Endothelial cell of umbilical vein (primary cell): ENCODE measurements around the gene ITPKB. TPM values are rescaled to one million over a fixed set of nuclear protein-coding genes. Genes with fewer than 3 reads are reported as not detected.

Experiments
- BruUV-seq: library from RNA; stranded (reverse); fragments of 400-500 nt; replicated peaks from 2 replicates; lab custom pipeline; 2021; lab: Mats Ljungman, UMichigan
- CTCF ChIA-PET: fragments of 300-600, 350-600 bp; sonication (Branson Sonifier 250); formaldehyde crosslinking; loops from one replicate; lab custom pipeline; 2021; ENCODE audit warnings: antibody characterized with exemption, inconsistent platforms; lab: Charles Lee
- POLR2A ChIA-PET: fragments of 300-600, 350-600 bp; sonication (Branson Sonifier 250); formaldehyde crosslinking; loops from one replicate; lab custom pipeline; 2021; ENCODE audit warnings: antibody characterized with exemption, inconsistent platforms; lab: Charles Lee
- DNase-seq: peaks from one replicate; pipeline ENCODE4 v3.0.0-alpha.2; 2011; ENCODE audit warnings: low read depth, low spot score
- FAIRE-seq: peaks from 2 replicates; lab custom pipeline; 2011; peaks lifted over from hg19 to GRCh38; lab: Jason Lieb, UNC
- H2AFZ ChIP-seq: 2 replicates; pipeline ENCODE4 v1.6.0; 2012; ENCODE audit warnings: low read depth, low read length, control low read depth, inconsistent platforms
- H3K27ac ChIP-seq: 2 replicates; pipeline ENCODE4 v1.5.1; 2011; ENCODE audit warnings: low read depth, mild to moderate bottlenecking, control low read depth, low read length, moderate library complexity; ENCODE audit not compliant: insufficient read depth
- H3K27me3 ChIP-seq, 2 experiments: 2 replicates each; pipeline versions ENCODE4 v1.6.0 to v1.6.1; 2011; ENCODE audit warnings: low read length in 2 of 2, mixed read lengths in 1 of 2; ENCODE audit not compliant: control insufficient read depth in 2 of 2, insufficient read depth in 2 of 2
- H3K36me3 ChIP-seq, 2 experiments: 2 replicates in 1 of 2; 3 replicates in 1 of 2; pipeline ENCODE4 v1.5.1; 2011; ENCODE audit warnings: low read length in 2 of 2, mild to moderate bottlenecking in 1 of 2, moderate library complexity in 1 of 2; ENCODE audit not compliant: control insufficient read depth in 2 of 2, insufficient read depth in 2 of 2; ENCODE audit errors: extremely low read depth in 1 of 2
- H3K4me1 ChIP-seq: 3 replicates; pipeline ENCODE4 v1.5.1; 2011; ENCODE audit warnings: mild to moderate bottlenecking, low read length; ENCODE audit not compliant: control insufficient read depth, insufficient read depth; ENCODE audit errors: extremely low read depth
- H3K4me2 ChIP-seq: 2 replicates; pipeline ENCODE4 v1.6.1; 2011; ENCODE audit warnings: low read length, control low read depth, mixed read lengths; ENCODE audit not compliant: insufficient read depth
- H3K4me3 ChIP-seq, 3 experiments: fragments of 200-600 bp in 1 of 3; sonication (generic), shearing (Covaris generic) in 1 of 3; replicated peaks in 1 of 3; 2 replicates each; pipeline ENCODE4 v1.5.1; 2011 to 2016; ENCODE audit warnings: control low read depth in 3 of 3, low read length in 3 of 3, mild to moderate bottlenecking in 2 of 3, inconsistent platforms in 1 of 3, low read depth in 1 of 3, moderate library complexity in 1 of 3; ENCODE audit not compliant: insufficient read depth in 1 of 3
- H3K79me2 ChIP-seq: 2 replicates; pipeline ENCODE4 v1.6.0; 2012; ENCODE audit warnings: low read length, inconsistent platforms; ENCODE audit not compliant: control insufficient read depth, insufficient read depth
- H3K9ac ChIP-seq: replicated peaks from 2 replicates; pipeline ENCODE3; 2011; ENCODE audit warnings: low read length, control low read depth; ENCODE audit not compliant: insufficient read depth; ENCODE audit errors: extremely low read depth
- H3K9me1 ChIP-seq: replicated peaks from 3 replicates; pipeline ENCODE4 v1.6.0; 2011; ENCODE audit warnings: mild to moderate bottlenecking, low read length; ENCODE audit not compliant: control insufficient read depth, insufficient read depth; ENCODE audit errors: extremely low read depth
- H3K9me3 ChIP-seq: replicated peaks from 2 replicates; pipeline ENCODE4 v1.5.1; 2012; ENCODE audit warnings: low read length, inconsistent platforms; ENCODE audit not compliant: control insufficient read depth, insufficient read depth
- H4K20me1 ChIP-seq: replicated peaks from 2 replicates; pipeline ENCODE3; 2011; ENCODE audit warnings: mild to moderate bottlenecking, low read length; ENCODE audit not compliant: control insufficient read depth, insufficient read depth; ENCODE audit errors: extremely low read depth
- EZH2 ChIP-seq: IDR thresholded peaks from 2 replicates; pipeline ENCODE4 v1.6.1; 2012; ENCODE audit warnings: borderline replicate concordance, low read depth, mild to moderate bottlenecking, moderate library complexity, low read length, inconsistent platforms; ENCODE audit not compliant: severe bottlenecking
- FOS ChIP-seq: IDR thresholded peaks from 2 replicates; pipeline ENCODE4 v1.6.1; 2011; ENCODE audit warnings: mild to moderate bottlenecking, low read length, moderate library complexity, borderline replicate concordance; ENCODE audit not compliant: insufficient read depth
- GATA2 ChIP-seq: IDR thresholded peaks from 2 replicates; pipeline ENCODE4 v1.7.0; 2011; ENCODE audit warnings: low read depth, mild to moderate bottlenecking, moderate library complexity, mixed read lengths, low read length; ENCODE audit not compliant: insufficient read length, insufficient read depth
- JUN ChIP-seq: IDR thresholded peaks from 2 replicates; pipeline ENCODE4 v1.6.1; 2011; ENCODE audit warnings: borderline replicate concordance, low read depth; ENCODE audit not compliant: insufficient read length, insufficient read depth
- MYC ChIP-seq: IDR thresholded peaks from one replicate; pipeline ENCODE4 v1.6.1; 2011; ENCODE audit warnings: mild to moderate bottlenecking, low read depth, low read length
- POLR2A ChIP-seq: IDR thresholded peaks from 2 replicates; pipeline ENCODE4 v1.6.1; 2012; ENCODE audit warnings: low read depth, mild to moderate bottlenecking, control low read depth, low read length
- POLR2AphosphoS5 ChIP-seq: IDR thresholded peaks from 2 replicates; pipeline ENCODE4 v1.6.1; 2012; ENCODE audit warnings: low read depth, mild to moderate bottlenecking, control low read depth, low read length, moderate library complexity; ENCODE audit not compliant: insufficient read depth
- dilution Hi-C: fragments of 300-500 bp; cut with MboI; formaldehyde crosslinking; loops from one replicate; pipeline ENCODE4 v1.15.0; 2019; ENCODE audit warnings: low sequenced_read_pairs; ENCODE audit not compliant: extremely low pct_ligation_motif_present
- intact Hi-C: fragments of 100-400 bp; cut with micrococcal nuclease; formaldehyde crosslinking; loops from one replicate; pipeline ENCODE4 v1.10.0; 2022
- polyA plus RNA-seq, 4 experiments: library from polyadenylated mRNA; depleted of rRNA in 3 of 4; stranded (reverse) in 3 of 4; unstranded in 1 of 4; fragments of >200 nt; gene quantifications; 2 replicates each; pipeline versions ENCODE4 v1.2.1 to v1.2.3, GENCODE V29; 2011 to 2012; ENCODE audit warnings: missing spikeins in 1 of 4
- total RNA-seq: library from RNA; stranded (reverse); gene quantifications from 2 replicates; pipeline ENCODE4 v1.2.3, GENCODE V29; 2021
- TF ChIP-seq, protein P1 (sequence below), 2 donors: IDR thresholded peaks; 1 replicate in 1 of 2; 2 replicates in 1 of 2; pipeline ENCODE4 v1.5.1; 2011; ENCODE audit warnings: low read length in 2 of 2, mild to moderate bottlenecking in 2 of 2, moderate library complexity in 2 of 2, control low read depth in 1 of 2, inconsistent platforms in 1 of 2, low read depth in 1 of 2; ENCODE audit not compliant: insufficient read depth in 1 of 2; ENCODE audit errors: extremely low read depth in 1 of 2
- TF ChIP-seq, protein P2 (sequence below): IDR thresholded peaks from 2 replicates; pipeline ENCODE4 v1.6.1; 2011; ENCODE audit not compliant: insufficient read depth, insufficient read length

ITPKB gene
- total and polyA plus RNA-seq, 2 donors (not counting 3 experiments of a cell fraction or from before 2014, with no cell fraction given) = 7.7 to 34.8 TPM

DNA sequence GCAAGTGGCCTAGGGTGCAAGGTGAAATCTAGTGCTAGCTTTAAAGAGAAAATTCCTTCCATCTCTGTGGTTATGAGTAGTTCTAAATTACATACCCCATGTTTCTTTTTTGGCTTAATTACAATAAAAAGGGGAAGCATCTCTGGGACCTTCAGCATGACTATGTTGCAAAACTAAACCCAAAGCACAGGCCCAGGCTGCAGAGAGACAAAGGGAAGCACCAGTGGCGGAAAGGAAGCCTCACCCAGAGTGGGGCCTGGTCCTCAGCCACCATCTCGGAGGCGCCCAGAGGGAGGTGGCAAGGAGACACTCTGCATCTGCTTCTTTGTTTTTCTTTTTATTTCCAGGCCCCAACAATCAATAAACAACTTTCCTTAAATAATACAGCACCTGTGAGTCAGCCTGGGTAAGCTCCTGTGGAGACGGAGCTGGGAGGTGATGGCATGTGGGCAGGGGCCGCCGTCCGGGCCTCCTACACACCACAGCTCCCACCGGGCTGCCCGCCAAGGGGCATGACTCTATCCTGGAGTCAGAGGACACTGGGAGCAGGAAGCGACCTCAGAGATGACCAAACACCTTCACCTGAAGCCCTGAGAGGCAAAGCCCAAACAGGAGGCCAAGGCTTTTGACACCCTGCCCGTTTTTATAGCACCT lies 21.7 kb downstream of the ITPKB start:
- H3K4me2 ChIP-seq = no peak overlapping the region
- no peak overlapping the region for H3K27ac ChIP-seq
- H4K20me1 ChIP-seq = no peaks in the 10 kb centered on the region
- TF ChIP-seq GATA2 (no peak), JUN (no peak), POLR2A (no peak), EZH2 (no peak), FOS (no peak), MYC (no peak), POLR2AphosphoS5 (no peak)
- TF ChIP-seq, protein P1, sequence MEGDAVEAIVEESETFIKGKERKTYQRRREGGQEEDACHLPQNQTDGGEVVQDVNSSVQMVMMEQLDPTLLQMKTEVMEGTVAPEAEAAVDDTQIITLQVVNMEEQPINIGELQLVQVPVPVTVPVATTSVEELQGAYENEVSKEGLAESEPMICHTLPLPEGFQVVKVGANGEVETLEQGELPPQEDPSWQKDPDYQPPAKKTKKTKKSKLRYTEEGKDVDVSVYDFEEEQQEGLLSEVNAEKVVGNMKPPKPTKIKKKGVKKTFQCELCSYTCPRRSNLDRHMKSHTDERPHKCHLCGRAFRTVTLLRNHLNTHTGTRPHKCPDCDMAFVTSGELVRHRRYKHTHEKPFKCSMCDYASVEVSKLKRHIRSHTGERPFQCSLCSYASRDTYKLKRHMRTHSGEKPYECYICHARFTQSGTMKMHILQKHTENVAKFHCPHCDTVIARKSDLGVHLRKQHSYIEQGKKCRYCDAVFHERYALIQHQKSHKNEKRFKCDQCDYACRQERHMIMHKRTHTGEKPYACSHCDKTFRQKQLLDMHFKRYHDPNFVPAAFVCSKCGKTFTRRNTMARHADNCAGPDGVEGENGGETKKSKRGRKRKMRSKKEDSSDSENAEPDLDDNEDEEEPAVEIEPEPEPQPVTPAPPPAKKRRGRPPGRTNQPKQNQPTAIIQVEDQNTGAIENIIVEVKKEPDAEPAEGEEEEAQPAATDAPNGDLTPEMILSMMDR (IDR thresholded peaks at IDR 0.05; ENCODE audit: extremely low read depth in 1 of 2, insufficient read depth in 1 of 2, low read depth in 1 of 2, low read length in 2 of 2) = no peak
- TF ChIP-seq, protein P2, sequence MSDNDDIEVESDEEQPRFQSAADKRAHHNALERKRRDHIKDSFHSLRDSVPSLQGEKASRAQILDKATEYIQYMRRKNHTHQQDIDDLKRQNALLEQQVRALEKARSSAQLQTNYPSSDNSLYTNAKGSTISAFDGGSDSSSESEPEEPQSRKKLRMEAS = no peak
- CTCF ChIA-PET = no interaction called here
- BruUV-seq = no TSS peak
- intact Hi-C loops = no loop called here
- POLR2A ChIA-PET = interaction anchor here (0.7 kb wide), 1 partner anchor 14 kb away, joined by 3 read pairs; no protein-coding TSS in a partner anchor
- FAIRE-seq (no peak), DNase-seq (no peak)
- H3K27me3 ChIP-seq = no peaks in the 10 kb centered on the region
- peaks cover 5% of the 10 kb centered on the region for H3K4me1 ChIP-seq
- H3K79me2 ChIP-seq = no peaks in the 10 kb centered on the region
- H3K36me3 ChIP-seq = no peaks in the 10 kb centered on the region
- no peaks in the 10 kb centered on the region for H3K9me1 ChIP-seq
- H3K4me3 ChIP-seq = no peak overlapping the region
- H3K9ac ChIP-seq = no peak overlapping the region
- H2AFZ ChIP-seq = no peak overlapping the region
- H3K9me3 ChIP-seq = no peaks in the 10 kb centered on the region
- dilution Hi-C loops = no loop called here
